HAP-1 (cell line): Measurements from ENCODE around the gene POU2F2.

Experiments
- DNase-seq, 2 experiments: peaks; one replicate each; pipeline ENCODE4 v3.0.0-alpha.2; 2016 to 2020; ENCODE audit warnings: low spot score in 2 of 2
- H3K27me3 ChIP-seq: fragments of 250-450 bp; sonication (Bioruptor Pico); 2 replicates; pipeline ENCODE4 v1.5.1; 2020; ENCODE audit warnings: low read depth, mild to moderate bottlenecking, moderate library complexity
- H3K36me3 ChIP-seq: fragments of 250-450 bp; sonication (Bioruptor Pico); replicated peaks from 2 replicates; pipeline ENCODE4 v1.5.1; 2020; ENCODE audit warnings: mild to moderate bottlenecking
- H3K4me1 ChIP-seq: fragments of 250-450 bp; sonication (Bioruptor Pico); 2 replicates; pipeline ENCODE4 v1.5.1; 2020; ENCODE audit warnings: mild to moderate bottlenecking
- H3K4me3 ChIP-seq: fragments of 250-450 bp; sonication (Bioruptor Pico); 2 replicates; pipeline ENCODE4 v1.5.1; 2020; ENCODE audit warnings: mild to moderate bottlenecking, moderate library complexity
- H3K9me3 ChIP-seq: fragments of 250-450 bp; sonication (Bioruptor Pico); 2 replicates; pipeline ENCODE4 v1.5.1; 2020; ENCODE audit warnings: mild to moderate bottlenecking, moderate library complexity
- in situ Hi-C: fragments of 300-500 bp; cut with MboI; formaldehyde crosslinking; loops from 3 replicates; pipeline ENCODE4 v1.14.3; 2020; ENCODE audit warnings: low sequenced_read_pairs, inconsistent platforms, mixed read lengths

POU2F2 gene

DNA sequence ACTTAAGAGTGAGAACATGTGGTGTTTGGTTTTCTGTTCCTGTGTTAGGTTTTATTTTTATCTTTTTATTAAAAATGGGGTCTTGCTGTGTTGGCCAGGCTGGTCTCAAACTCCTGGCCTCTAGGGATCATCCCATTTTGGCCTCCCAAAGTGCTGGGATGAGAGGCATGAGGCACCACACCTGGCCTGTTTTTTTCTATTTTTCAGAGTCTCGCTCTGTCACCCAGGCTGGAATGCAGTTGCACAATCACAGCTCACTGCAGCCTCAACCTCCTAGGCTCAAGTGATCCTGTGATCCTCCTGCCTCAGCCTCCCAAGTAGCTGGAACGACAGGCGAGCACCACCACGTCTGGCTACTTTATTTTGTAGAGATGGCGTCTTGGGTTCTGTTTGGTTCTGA, 48.7 kb downstream of the POU2F2 start:
- no peaks in the 10 kb centered on the region for H3K27me3 ChIP-seq
- in situ Hi-C loops = no loop called here
- H3K4me1 ChIP-seq = no peaks in the 10 kb centered on the region
- no peak for DNase-seq
- H3K9me3 ChIP-seq = no peaks in the 10 kb centered on the region
- peaks cover 37% of the 10 kb centered on the region for H3K36me3 ChIP-seq
- no peak overlapping the region for H3K4me3 ChIP-seq

DNA sequence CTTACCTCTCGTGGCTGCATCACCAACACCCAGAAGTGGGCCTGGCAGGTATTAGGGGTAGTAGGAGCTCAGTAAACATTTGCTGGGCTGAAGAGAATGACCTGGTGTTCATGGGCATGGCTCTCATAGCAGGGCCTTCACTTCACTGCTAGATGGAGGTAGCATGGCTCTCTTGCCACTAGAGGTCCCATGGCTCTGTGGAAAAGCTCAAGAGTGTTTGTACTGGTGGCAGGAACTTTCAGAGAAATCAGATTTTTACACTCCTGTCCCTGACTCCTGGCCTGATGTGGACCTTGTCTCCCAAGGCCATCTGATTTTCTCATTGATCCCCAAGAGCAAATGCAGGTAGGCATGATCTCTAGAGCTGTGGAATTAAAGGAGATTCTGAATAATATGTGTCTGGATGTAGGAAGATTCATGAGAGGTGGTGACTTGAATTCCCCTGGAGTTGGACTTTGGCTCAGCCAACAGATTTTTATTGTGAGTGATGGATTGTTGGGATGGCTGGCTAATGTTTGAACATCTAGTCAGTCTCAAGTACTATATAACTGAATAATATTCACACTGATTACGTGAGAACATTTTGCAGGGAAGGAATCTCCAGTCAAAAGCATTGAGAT, 50.6 kb downstream of the POU2F2 start:
- Histone ChIP-seq H3K4me1 (peaks cover 5% of the 10 kb centered on the region; the same call in 1 of the 2 replicates), H3K27me3 (no peaks in the 10 kb centered on the region), H3K9me3 (no peaks in the 10 kb centered on the region), H3K36me3 (peaks cover 42% of the 10 kb centered on the region), H3K4me3 (no peak overlapping the region)
- DNase-seq = no peak
- in situ Hi-C loops = no loop called here

DNA sequence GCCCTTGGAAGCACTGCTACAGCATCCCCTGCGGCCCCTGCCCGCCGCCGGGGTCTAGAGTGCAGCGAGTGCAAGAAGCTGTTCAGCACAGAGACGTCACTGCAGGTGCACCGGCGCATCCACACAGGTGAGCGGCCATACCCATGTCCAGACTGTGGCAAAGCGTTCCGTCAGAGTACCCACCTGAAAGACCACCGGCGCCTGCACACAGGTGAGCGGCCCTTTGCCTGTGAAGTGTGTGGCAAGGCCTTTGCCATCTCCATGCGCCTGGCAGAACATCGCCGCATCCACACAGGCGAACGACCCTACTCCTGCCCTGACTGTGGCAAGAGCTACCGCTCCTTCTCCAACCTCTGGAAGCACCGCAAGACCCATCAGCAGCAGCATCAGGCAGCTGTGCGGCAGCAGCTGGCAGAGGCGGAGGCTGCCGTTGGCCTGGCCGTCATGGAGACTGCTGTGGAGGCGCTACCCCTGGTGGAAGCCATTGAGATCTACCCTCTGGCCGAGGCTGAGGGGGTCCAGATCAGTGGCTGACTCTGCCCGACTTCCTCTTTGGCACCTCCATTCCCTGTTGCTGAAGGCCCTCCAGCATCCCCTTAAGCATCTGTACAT, 51.4 kb downstream of the POU2F2 start:
- DNase-seq = no peak
- no peak overlapping the region for H3K4me3 ChIP-seq
- peaks cover 5% of the 10 kb centered on the region; the same call in 1 of the 2 replicates for H3K4me1 ChIP-seq
- peaks cover 42% of the 10 kb centered on the region for H3K36me3 ChIP-seq
- in situ Hi-C loops = no loop called here
- H3K27me3 ChIP-seq = no peaks in the 10 kb centered on the region
- no peaks in the 10 kb centered on the region for H3K9me3 ChIP-seq

DNA sequence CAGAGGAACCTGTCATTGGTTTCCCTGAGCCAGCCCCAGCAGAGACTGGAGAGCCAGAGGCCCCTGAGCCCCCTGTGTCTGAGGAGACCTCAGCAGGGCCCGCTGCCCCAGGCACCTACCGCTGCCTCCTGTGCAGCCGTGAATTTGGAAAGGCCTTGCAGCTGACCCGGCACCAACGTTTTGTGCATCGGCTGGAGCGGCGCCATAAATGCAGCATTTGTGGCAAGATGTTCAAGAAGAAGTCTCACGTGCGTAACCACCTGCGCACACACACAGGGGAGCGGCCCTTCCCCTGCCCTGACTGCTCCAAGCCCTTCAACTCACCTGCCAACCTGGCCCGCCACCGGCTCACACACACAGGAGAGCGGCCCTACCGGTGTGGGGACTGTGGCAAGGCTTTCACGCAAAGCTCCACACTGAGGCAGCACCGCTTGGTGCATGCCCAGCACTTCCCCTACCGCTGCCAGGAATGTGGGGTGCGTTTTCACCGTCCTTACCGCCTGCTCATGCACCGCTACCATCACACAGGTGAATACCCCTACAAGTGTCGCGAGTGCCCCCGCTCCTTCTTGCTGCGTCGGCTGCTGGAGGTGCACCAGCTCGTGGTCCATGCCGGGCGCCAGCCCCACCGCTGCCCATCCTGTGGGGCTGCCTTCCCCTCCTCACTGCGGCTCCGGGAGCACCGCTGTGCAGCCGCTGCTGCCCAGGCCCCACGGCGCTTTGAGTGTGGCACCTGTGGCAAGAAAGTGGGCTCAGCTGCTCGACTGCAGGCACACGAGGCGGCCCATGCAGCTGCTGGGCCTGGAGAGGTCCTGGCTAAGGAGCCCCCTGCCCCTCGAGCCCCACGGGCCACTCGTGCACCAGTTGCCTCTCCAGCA, 52.1 kb downstream of the POU2F2 start:
- peaks cover 42% of the 10 kb centered on the region for H3K36me3 ChIP-seq
- no peak for DNase-seq
- H3K9me3 ChIP-seq = no peaks in the 10 kb centered on the region
- in situ Hi-C loops = no loop called here
- H3K27me3 ChIP-seq = no peaks in the 10 kb centered on the region
- H3K4me3 ChIP-seq = no peak overlapping the region
- peaks cover 7% of the 10 kb centered on the region for H3K4me1 ChIP-seq

DNA sequence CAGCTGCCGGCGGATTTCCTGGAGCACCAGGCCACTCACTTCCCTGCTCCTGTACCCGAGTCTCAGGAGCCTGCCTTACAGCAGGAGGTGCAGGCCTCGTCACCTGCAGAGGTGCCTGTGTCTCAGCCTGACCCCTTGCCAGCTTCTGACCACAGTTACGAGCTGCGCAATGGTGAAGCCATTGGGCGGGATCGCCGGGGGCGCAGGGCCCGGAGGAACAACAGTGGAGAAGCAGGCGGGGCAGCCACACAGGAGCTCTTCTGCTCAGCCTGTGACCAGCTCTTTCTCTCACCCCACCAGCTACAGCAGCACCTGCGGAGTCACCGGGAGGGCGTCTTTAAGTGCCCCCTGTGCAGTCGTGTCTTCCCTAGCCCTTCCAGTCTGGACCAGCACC, 53.0 kb downstream of the POU2F2 start:
- H3K36me3 ChIP-seq = peaks cover 42% of the 10 kb centered on the region
- H3K27me3 ChIP-seq = no peaks in the 10 kb centered on the region
- no peaks in the 10 kb centered on the region for H3K9me3 ChIP-seq
- in situ Hi-C loops = no loop called here
- no peak for DNase-seq
- no peak overlapping the region for H3K4me3 ChIP-seq
- peaks cover 13% of the 10 kb centered on the region for H3K4me1 ChIP-seq

DNA sequence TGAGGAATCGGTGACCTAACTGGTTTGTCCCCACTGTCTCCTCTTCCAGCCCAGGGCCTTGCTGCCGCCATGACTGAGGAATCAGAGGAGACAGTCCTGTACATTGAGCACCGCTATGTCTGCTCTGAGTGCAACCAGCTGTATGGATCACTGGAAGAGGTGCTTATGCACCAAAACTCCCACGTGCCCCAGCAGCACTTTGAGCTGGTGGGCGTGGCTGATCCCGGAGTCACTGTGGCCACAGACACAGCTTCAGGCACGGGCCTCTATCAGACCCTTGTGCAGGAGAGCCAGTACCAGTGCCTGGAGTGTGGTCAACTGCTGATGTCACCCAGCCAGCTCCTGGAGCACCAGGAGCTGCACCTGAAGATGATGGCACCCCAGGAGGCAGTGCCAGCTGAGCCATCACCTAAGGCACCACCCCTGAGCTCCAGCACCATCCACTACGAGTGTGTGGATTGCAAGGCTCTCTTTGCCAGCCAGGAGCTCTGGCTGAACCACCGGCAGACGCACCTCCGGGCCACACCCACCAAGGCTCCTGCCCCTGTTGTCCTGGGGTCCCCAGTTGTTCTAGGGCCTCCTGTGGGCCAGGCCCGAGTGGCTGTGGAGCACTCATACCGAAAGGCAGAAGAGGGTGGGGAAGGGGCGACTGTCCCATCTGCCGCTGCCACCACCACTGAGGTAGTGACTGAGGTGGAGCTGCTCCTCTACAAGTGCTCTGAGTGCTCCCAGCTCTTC, 53.5 kb downstream of the POU2F2 start:
- in situ Hi-C loops = no loop called here
- Histone ChIP-seq H3K4me3 (no peak overlapping the region), H3K27me3 (no peaks in the 10 kb centered on the region), H3K9me3 (no peaks in the 10 kb centered on the region), H3K4me1 (peaks cover 13% of the 10 kb centered on the region), H3K36me3 (peaks cover 42% of the 10 kb centered on the region)
- DNase-seq = no peak

DNA sequence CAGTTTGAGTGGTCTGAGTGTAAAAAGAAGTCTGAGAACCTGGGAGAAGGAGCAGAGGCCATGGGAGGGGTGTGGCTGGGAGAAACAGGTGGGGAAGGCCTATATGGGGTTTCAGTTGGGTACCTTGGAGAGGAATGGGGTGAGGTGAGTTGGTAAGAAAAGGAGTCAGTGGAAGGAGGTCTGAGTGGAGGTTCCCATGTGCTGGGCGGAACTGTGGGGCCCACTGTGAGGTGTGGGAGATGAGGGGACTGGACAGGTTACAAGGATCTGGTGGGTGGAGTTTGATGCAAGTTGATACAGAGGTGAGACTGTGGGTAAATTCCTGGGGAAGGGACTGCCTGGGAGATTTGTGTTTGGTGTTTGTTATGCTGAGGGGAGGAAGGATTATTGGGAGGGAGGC, 54.2 kb downstream of the POU2F2 start:
- in situ Hi-C loops = no loop called here
- H3K4me3 ChIP-seq = no peak overlapping the region
- H3K4me1 ChIP-seq = peaks cover 13% of the 10 kb centered on the region
- peaks cover 42% of the 10 kb centered on the region for H3K36me3 ChIP-seq
- H3K9me3 ChIP-seq = no peaks in the 10 kb centered on the region
- H3K27me3 ChIP-seq = no peaks in the 10 kb centered on the region
- no peak for DNase-seq

DNA sequence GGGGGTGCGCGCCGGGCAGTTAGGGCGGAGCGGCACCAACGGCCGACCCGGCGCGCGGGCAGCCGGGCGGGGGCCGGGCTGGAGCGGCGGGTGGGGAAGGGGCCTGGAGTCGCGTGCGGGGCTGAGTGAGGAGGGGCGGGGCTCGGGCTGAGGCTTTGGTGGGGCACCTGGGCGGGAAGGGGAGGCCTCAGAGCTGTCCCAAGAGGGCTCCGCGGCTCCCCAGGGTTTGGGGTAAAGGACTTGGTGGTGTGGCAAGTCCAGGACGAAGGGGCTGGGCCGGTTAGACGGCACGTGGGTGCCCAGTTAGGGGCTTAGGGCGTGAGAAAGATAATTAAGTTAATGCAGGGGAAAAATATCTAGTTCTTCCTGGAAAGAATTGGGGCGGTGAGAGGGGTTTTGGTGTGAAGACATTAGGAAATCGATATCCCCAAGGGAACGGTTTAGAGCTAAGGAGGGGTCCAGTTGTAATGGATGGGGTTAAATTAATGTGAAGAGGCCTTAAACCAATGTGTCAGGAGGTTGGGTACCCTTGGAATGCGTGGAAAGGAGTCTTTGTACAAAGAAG, 55.8 kb downstream of the POU2F2 start:
- Histone ChIP-seq H3K9me3 (no peaks in the 10 kb centered on the region), H3K36me3 (peaks cover 34% of the 10 kb centered on the region), H3K27me3 (no peaks in the 10 kb centered on the region), H3K4me1 (peaks cover 13% of the 10 kb centered on the region), H3K4me3 (peak overlapping the region; percentile 77)
- in situ Hi-C loops = no loop called here
- DNase-seq = peak in 1 of 2 experiments; percentile 61

DNA sequence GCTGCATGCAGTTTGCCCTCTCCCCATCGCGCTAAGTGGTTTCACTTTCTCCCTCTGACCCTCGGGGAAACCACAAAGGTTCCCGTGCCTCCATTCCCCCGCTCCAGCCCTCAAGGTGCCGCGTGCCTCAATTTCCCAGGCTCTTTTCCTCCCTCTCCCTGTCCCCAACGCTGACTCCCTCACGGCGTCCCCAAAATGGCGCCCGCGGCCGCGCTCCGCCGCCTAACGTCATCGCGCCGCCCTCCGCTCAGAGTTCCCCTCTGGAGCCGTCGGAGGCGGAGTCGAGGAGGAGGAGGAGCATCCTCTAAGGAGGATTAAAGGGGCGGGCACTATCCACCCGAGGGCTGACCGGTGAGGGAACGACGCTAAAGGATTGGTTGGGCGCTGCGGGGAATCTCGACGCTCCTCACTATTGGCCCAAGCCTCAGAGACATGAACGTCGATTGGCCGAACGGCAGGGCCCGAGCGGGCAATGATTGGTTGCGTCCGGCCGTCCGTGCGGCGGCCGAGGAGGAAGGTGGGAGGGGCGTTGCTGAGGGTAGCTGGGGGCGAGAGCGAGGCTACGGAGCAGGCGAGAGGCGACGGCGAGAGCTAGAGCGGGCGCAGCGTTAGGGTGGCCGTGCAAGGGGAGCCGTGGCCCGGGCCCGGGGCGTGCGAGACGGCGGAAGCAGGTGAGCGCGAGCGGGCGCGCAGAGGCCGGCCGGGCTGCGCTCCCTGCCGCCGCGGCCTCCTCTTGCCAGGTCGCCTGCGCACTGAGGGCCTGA, 56.4 kb downstream of the POU2F2 start, which contains the start of gene ZNF574:
Gene ZNF574 (plus strand): TSS at position 551 of the 764 bp plus-strand sequence. CDS start 2,441 bp downstream, outside the sequence.
- DNase-seq = peak; percentile 99
- H3K36me3 ChIP-seq = peaks cover 27% of the 10 kb centered on the region
- peak within 1 kb of the TSS; percentile 77 for H3K4me3 ChIP-seq
- H3K27me3 ChIP-seq = no peaks in the 10 kb centered on the region
- peaks cover 13% of the 10 kb centered on the region for H3K4me1 ChIP-seq
- in situ Hi-C loops = no loop called here
- no peaks in the 10 kb centered on the region for H3K9me3 ChIP-seq

DNA sequence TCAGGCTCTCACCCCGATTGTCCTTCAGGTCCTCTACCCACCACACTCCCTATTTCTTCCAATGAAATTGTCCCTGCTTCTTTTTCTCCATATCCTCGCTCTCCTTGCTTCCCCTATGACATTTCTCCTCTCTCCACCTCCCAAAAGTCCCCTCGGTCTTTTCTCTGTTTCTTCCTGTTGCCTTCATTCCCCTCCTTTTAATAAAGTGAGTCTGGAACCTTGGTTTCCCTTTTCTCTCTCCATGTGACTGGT, 57.0 kb downstream of the POU2F2 start:
- no peaks in the 10 kb centered on the region for H3K9me3 ChIP-seq
- in situ Hi-C loops = no loop called here
- peak overlapping the region; percentile 77 for H3K4me3 ChIP-seq
- peaks cover 13% of the 10 kb centered on the region for H3K4me1 ChIP-seq
- DNase-seq = no peak
- no peaks in the 10 kb centered on the region for H3K27me3 ChIP-seq
- H3K36me3 ChIP-seq = peaks cover 22% of the 10 kb centered on the region

DNA sequence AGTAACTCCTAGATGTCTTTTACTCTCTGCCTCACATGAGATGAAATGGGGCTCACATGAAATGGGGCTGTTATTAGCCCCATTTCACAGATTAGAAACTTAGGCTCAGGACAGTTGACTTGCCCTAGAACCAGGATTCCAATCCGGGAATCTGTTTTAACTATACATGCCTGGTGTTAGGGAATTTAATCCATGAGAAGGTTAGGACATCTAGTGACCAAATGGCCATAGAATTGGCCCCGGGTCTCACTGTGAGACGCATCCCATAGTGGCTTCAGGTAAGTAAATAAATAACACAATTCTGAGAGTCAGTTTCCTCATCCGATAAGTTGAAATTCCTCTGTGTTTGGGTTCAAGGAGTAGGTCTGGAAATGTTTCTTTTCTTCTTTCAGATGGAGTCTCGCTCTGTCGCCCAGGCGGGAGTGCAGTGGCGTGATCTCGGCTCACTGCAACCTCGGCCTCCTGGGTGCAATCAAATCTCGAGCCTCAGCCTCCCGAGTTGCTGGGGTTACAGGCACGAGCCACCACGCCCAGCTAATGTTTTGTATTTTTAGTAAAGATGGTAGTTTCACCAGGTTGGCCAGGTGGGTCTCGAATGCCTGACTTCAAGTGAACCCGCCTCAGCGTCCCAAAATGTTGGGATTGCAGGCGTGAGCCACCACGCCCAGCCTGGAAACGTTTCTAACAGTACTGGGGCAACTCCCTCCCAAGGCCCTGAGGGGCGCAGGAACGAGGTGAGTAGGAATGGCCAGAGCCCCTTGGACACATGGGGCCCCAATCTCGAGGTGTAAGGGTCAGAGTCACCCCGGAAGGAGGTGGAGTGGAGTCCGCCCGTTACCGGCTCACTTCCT, 57.5 kb downstream of the POU2F2 start:
- in situ Hi-C loops = no loop called here
- H3K4me1 ChIP-seq = peaks cover 13% of the 10 kb centered on the region
- DNase-seq = peak in 1 of 2 experiments; percentile 31

DNA sequence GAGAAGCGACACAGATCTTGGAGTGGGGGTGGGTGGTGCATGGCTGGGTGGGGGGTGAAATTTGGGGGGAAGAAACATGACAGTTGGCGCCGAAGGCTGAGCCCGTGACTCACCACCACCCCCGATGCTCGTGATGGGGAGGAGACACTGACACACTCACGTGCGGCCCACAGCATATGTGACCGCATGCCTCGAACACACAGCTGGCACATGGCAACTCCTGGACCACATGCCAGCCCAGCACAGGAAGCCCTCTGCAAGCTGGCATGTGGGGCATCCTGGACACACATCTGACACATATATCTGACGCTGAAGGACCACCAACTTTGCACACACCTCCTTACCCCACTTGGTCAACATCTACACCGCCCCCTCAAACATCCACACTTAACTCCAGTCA, 61.0 kb downstream of the POU2F2 start:
- H3K36me3 ChIP-seq = no peaks in the 10 kb centered on the region
- H3K4me1 ChIP-seq = peaks cover 7% of the 10 kb centered on the region
- in situ Hi-C loops = no loop called here
- no peak overlapping the region for H3K4me3 ChIP-seq
- peaks cover 5% of the 10 kb centered on the region; the same call in 1 of the 2 replicates for H3K27me3 ChIP-seq
- no peaks in the 10 kb centered on the region for H3K9me3 ChIP-seq
- no peak for DNase-seq

More for the DNA sequence above, 57.5 kb downstream of the POU2F2 start:
- no peaks in the 10 kb centered on the region for H3K9me3 ChIP-seq
- peak overlapping the region; percentile 77 for H3K4me3 ChIP-seq
- no peaks in the 10 kb centered on the region for H3K27me3 ChIP-seq
- peaks cover 17% of the 10 kb centered on the region for H3K36me3 ChIP-seq
